HG03378 (cell line): ENCODE results near the gene MTCL1.

Source experiments
- ATAC-seq: cut with Tn5 transposase; IDR thresholded peaks from one replicate; pipeline ENCODE4 v1.9.1; 2021; ENCODE audit warnings: mild to moderate bottlenecking, moderate library complexity; ENCODE audit not compliant: unreplicated experiment

Gene MTCL1

GRCh38 chr18:8856212-8856611 is 150.9 kb downstream of the MTCL1 start:
- ATAC-seq, result no peak

- no peak for ATAC-seq
Measured at GRCh38 chr18:8856769-8857393, 151.5 kb downstream of the MTCL1 start.

DNA sequence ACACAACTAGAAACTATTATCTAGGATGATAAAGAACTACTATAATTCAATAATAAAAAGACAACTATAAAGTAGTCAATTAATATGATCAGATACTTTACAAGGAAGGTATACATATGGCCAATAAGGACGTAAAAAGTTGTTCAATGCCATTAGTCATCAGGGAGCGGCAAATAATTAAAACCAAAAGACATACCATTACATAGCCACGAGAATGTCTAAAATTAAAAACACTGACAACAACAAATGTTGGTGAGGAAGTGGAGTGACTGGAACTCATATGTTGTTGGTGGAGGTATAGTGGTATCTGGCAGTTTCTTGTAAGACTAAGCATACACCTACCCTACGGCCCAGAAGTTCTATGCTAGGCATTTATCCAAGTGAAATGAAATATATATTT is 152.4 kb downstream of the MTCL1 start:
- ATAC-seq, result no peak

- ATAC-seq, result no peak
Measured at GRCh38 chr18:8858888-8859511, 153.6 kb downstream of the MTCL1 start.

DNA sequence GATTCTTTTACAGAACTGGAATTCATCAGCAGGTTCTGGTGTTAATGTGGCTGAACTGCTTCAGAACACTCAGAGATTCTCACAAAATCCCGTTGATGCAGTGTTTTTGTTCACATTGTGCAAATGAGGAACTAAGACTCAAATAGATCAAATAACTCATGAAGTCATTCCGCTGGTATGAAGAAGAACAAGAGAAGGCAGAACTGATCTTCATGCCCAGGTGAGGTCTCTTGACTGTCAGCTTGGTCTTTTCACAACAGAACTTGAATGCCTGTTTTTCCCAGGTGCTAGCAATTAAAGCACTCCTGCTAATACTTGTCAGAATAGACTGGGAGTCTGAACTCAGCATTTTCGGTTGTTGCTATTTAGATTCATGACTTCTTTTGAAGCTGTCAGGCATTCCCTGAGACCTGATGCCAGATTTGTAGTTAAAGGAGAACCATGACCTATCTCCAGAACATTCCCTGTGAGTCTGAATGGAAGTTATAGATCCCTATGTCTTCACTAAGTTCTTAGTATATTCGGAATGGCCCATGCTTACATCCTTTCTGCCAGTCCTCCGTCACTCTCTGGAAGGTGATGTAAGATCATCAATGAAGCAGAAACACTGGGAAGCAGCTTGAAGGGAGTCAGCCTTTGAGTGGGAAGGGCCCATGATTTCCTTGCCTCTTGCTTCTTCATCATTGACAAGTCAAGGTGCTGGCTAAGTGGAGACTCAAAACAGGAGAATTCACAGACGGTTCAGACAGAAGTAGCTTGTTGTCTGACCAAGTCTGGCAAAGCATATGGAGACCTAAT is 155.7 kb downstream of the MTCL1 start:
- ATAC-seq, result no peak

GRCh38 chr18:8863427-8863826 is 158.1 kb downstream of the MTCL1 start:
- ATAC-seq, result no peak

DNA sequence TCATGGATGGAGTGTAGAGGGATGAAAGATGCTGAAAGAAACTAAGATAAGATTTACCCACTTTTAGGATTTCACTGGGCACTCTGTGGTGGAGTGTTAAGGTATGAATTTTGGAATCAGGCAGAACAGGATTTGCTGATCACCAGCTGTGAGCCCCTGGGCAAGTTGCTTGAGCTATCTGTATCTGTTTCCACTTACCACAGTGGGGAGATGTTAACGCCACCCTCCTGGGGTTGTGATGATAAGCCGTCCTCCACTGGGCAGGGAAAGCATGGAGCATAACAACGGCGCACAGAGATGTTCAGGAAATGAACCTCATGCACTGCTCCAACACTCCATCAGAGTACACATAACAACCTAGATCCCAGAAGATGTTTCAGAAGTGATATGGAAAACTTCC is 160.6 kb downstream of the MTCL1 start:
- ATAC-seq, result no peak

DNA sequence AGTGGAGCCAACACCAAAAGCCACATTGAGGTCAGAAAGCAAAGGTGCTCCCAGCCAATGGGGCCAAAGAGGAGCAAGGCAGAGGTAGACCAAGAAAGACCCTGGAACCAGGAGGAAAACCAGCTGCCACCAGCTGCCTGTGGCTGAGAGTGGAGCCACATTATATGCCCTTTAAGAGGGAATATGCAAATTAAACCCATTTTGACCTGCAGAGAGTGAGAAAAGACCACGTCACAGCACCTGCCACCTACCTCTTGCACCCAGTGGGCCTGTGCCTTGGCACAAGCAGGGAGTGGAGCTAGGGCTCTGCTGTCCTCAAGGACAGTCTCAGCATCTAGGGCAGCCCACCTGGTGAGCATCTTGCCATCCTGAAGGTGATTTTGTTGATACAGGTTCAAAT is 161.3 kb downstream of the MTCL1 start:
- ATAC-seq, result no peak

GRCh38 chr18:8868276-8868675 is 162.9 kb downstream of the MTCL1 start:
- ATAC-seq, result no peak

DNA sequence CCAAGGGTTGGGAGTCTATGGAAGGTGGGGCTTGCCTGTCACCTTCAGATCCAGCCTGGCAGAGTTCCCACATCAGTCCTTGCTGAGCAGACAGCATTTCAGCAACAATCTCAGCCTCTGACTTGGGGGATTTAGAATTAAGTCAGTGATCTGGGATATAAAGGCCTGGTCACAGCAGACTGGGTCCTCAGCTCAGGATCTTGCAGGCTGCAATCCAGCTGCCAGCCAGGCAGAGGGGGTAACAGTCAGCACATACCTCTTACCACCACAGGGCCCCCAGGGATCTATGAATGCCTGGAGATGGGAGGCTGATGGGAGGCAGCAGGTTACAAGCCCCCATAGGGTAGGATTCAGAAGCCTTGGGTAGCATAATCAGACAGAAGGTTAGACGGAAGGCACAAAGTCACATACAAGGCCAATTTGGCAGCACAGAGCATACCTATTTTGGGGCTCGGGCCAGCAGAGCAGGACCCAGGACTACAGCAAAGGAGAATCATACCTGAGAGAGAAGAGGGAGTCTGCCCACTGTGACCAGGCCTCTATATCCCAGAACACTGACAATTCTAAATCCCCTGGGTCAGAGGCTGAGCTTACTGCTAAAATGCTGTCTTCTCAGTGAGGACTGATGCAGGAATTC is 163.5 kb downstream of the MTCL1 start:
- no peak for ATAC-seq

- ATAC-seq, result no peak
Measured at GRCh38 chr18:8869696-8870095, 164.3 kb downstream of the MTCL1 start.

- no peak for ATAC-seq
Measured at GRCh38 chr18:8870528-8870927, 165.2 kb downstream of the MTCL1 start.

- ATAC-seq, result no peak
Measured at GRCh38 chr18:8871489-8871888, 166.1 kb downstream of the MTCL1 start.

DNA sequence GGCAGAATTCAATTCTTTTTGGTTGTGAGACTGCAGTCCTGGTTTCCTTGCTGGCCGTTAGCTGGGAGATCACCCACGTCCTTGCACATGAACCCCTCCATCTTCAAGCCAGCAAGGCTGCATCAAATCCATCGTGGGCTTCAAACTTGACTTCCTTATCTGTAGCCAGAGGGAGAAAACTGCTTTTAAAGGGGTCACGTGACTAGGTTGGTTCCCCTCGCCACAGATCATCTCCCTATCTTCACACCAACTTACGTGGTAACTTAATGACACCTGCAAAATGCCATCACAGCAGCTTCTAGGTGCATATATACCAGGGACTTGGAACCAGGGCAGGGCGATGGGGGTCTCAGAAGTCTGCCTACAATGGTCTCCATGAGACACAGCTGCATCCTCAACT is 169.5 kb downstream of the MTCL1 start:
- no peak for ATAC-seq

GRCh38 chr18:8876887-8877286 is 171.5 kb downstream of the MTCL1 start:
- ATAC-seq, result no peak

GRCh38 chr18:8881103-8881502 is 175.7 kb downstream of the MTCL1 start:
- no peak for ATAC-seq
